Hepatocyte (in vitro differentiated cells): ENCODE measurements around the gene PLOD1. TPM values are rescaled to one million over a fixed set of nuclear protein-coding genes. Genes with fewer than 3 reads are reported as not detected.

Experiments used
- DNase-seq: peaks from one replicate; pipeline ENCODE4 v3.0.0-alpha.2; 2016; ENCODE audit warnings: low spot score
- H2AFZ ChIP-seq: fragments of 200-600 bp; sonication (generic); 2 replicates; pipeline ENCODE4 v1.6.0; 2016; ENCODE audit warnings: antibody characterized with exemption, mild to moderate bottlenecking
- H3K27ac ChIP-seq: fragments of 200-600 bp; sonication (generic); 2 replicates; pipeline ENCODE4 v1.5.1; 2016; ENCODE audit warnings: mild to moderate bottlenecking
- H3K27me3 ChIP-seq: fragments of 200-600 bp; sonication (generic); 2 replicates; pipeline ENCODE4 v1.6.1; 2016
- H3K36me3 ChIP-seq: fragments of 200-600 bp; sonication (generic); replicated peaks from 2 replicates; pipeline ENCODE4 v1.5.1; 2016; ENCODE audit warnings: low read depth; ENCODE audit not compliant: insufficient read depth
- H3K4me1 ChIP-seq: fragments of 200-600 bp; sonication (generic); 2 replicates; pipeline ENCODE4 v1.5.1; 2016; ENCODE audit warnings: mild to moderate bottlenecking, moderate library complexity; ENCODE audit not compliant: insufficient read depth
- H3K4me2 ChIP-seq: fragments of 200-600 bp; sonication (generic); 2 replicates; pipeline ENCODE4 v1.6.0; 2016
- H3K4me3 ChIP-seq: fragments of 200-600 bp; sonication (generic); 2 replicates; pipeline ENCODE4 v1.5.1; 2016; ENCODE audit warnings: mild to moderate bottlenecking
- H3K79me2 ChIP-seq: fragments of 200-600 bp; sonication (generic); 2 replicates; pipeline ENCODE4 v1.6.0; 2017; ENCODE audit warnings: mild to moderate bottlenecking
- H3K9me2 ChIP-seq: fragments of 200-600 bp; sonication (generic); replicated peaks from 2 replicates; pipeline ENCODE4 v1.6.0; 2017; ENCODE audit warnings: mild to moderate bottlenecking; ENCODE audit not compliant: insufficient read depth
- H3K9me3 ChIP-seq: fragments of 200-600 bp; sonication (generic); 2 replicates; pipeline ENCODE4 v1.5.1; 2016; ENCODE audit warnings: low read depth, mild to moderate bottlenecking
- H4K20me1 ChIP-seq: fragments of 200-600 bp; sonication (generic); 2 replicates; pipeline ENCODE4 v1.6.0; 2016; ENCODE audit warnings: mild to moderate bottlenecking; ENCODE audit not compliant: insufficient read depth, poor library complexity, severe bottlenecking
- CTCF ChIP-seq: fragments of 200-600 bp; sonication (generic); IDR thresholded peaks from 2 replicates; pipeline ENCODE4 v1.5.1; 2016; ENCODE audit warnings: antibody characterized with exemption, mild to moderate bottlenecking; ENCODE audit not compliant: poor library complexity
- EZH2 ChIP-seq: fragments of 200-600 bp; sonication (generic); IDR thresholded peaks from 2 replicates; pipeline ENCODE4 v1.6.1; 2016; ENCODE audit warnings: antibody characterized with exemption, mild to moderate bottlenecking, borderline replicate concordance
- EZH2phosphoT487 ChIP-seq: fragments of 200-600 bp; sonication (generic); IDR thresholded peaks from one replicate; pipeline ENCODE4 v1.6.1; 2018; ENCODE audit warnings: antibody characterized with exemption, mild to moderate bottlenecking, low read depth, moderate library complexity; ENCODE audit not compliant: unreplicated experiment, severe bottlenecking
- WGBS: methylation state at CpG from one replicate; pipeline ENCODE4 v1.1.6; 2016; ENCODE audit warnings: low lambda C conversion rate; ENCODE audit errors: missing lambda C conversion rate; 5-methylcytosine and 5-hydroxymethylcytosine counted together
- polyA plus RNA-seq: library from polyadenylated mRNA; unstranded; fragments of >200 nt; fragmentation: Nextera tagmentation; extraction: Ambion mirVana; gene quantifications from 2 replicates; pipeline ENCODE4 v1.2.1, GENCODE V29; 2016
- total RNA-seq: library from RNA; depleted of rRNA; stranded (reverse); fragments of >200 nt; gene quantifications from 2 replicates; pipeline ENCODE4 v1.2.3, GENCODE V29; 2014

PLOD1 gene
- total and polyA plus RNA-seq, 2 experiments from 2014 or later = 184 to 200 TPM

GRCh38 chr1:11999236-11999635, 64.7 kb downstream of the PLOD1 start:
- TF ChIP-seq CTCF (no peak), EZH2phosphoT487 (no peak), EZH2 (no peak)
- Histone ChIP-seq H4K20me1 (no peaks in the 10 kb centered on the region), H3K27me3 (no peaks in the 10 kb centered on the region), H3K4me2 (no peak overlapping the region), H3K79me2 (no peaks in the 10 kb centered on the region), H3K9me2 (no peaks in the 10 kb centered on the region), H3K36me3 (no peaks in the 10 kb centered on the region), H2AFZ (no peak overlapping the region), H3K4me1 (no peaks in the 10 kb centered on the region), H3K4me3 (no peak overlapping the region), H3K27ac (no peak overlapping the region), H3K9me3 (no peaks in the 10 kb centered on the region)
- 67% methylated on average over 3 of the region's 3 CpGs for WGBS
- no peak for DNase-seq

GRCh38 chr1:12001249-12001917, 66.9 kb downstream of the PLOD1 start:
- H3K4me2 ChIP-seq = no peak overlapping the region
- H2AFZ ChIP-seq = no peak overlapping the region
- H4K20me1 ChIP-seq = no peaks in the 10 kb centered on the region
- H3K9me3 ChIP-seq = no peaks in the 10 kb centered on the region
- H3K36me3 ChIP-seq = no peaks in the 10 kb centered on the region
- H3K79me2 ChIP-seq = no peaks in the 10 kb centered on the region
- no peaks in the 10 kb centered on the region for H3K9me2 ChIP-seq
- DNase-seq = no peak
- no peak overlapping the region for H3K27ac ChIP-seq
- TF ChIP-seq CTCF (peak; percentile 46), EZH2 (no peak)
- H3K27me3 ChIP-seq = no peaks in the 10 kb centered on the region
- WGBS = 80% methylated on average over 14 of the region's 14 CpGs
- H3K4me3 ChIP-seq = no peak overlapping the region
- H3K4me1 ChIP-seq = no peaks in the 10 kb centered on the region

- H3K36me3 ChIP-seq = no peaks in the 10 kb centered on the region
- TF ChIP-seq CTCF = no peak
- TF ChIP-seq EZH2 = no peak
- TF ChIP-seq EZH2phosphoT487 = no peak
- WGBS = 97% methylated on average over 10 of the region's 10 CpGs
- DNase-seq = no peak
- H3K27me3 ChIP-seq = no peaks in the 10 kb centered on the region
- no peaks in the 10 kb centered on the region for H3K4me1 ChIP-seq
- H3K9me2 ChIP-seq = no peaks in the 10 kb centered on the region
- no peak overlapping the region for H3K4me2 ChIP-seq
- no peaks in the 10 kb centered on the region for H3K9me3 ChIP-seq
- no peak overlapping the region for H2AFZ ChIP-seq
- H3K27ac ChIP-seq = no peak overlapping the region
- no peak overlapping the region for H3K4me3 ChIP-seq
- no peaks in the 10 kb centered on the region for H4K20me1 ChIP-seq
- H3K79me2 ChIP-seq = no peaks in the 10 kb centered on the region
Observed at GRCh38 chr1:12001996-12002493, 67.5 kb downstream of the PLOD1 start.
